ENCODE results near the gene NAALADL2.
"Not testable (repeated sequence)": the region's sequence is repeated elsewhere in the genome, so short reads cannot be mapped to it uniquely, and the experiment has no call there.

The NAALADL2 gene

DNA sequence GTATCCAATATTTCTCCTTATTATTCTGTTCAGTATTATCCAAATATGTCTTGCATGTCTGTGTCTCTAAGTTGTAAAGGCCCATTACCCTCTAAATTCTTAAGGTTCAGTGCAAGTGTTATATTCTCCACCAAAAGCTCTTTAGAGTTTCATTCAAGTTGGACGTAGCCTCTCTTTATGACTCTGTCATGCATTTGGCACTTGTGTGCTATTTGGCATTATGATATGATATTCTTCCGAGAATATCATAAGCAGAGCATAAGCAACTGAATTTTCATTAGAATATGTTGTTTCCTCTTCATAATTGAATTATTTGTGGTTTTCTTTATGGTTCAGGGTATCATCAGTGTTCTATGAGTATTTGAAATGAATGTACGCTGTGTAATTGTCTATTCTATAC is 594.2 kb downstream of the NAALADL2 start:
- DNase-seq: no peak

DNA sequence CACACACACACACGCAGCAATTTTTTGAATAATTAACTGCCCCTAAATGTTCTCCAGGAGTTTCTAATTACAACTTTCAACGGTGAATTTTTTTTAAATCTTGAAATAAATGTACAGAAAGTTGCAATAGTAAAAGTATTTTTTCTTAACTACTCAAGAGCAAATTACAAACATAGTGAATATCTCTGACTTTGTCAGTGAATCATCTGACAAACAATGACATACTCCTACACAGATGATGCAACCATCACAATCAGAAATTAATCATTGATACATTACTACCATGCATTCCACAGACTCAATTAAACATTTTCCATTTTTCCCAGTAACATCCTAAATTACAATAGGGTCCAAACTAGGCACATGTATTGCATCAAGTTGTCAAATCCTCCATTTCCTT is 597.3 kb downstream of the NAALADL2 start:
- DNase-seq: no peak

DNA sequence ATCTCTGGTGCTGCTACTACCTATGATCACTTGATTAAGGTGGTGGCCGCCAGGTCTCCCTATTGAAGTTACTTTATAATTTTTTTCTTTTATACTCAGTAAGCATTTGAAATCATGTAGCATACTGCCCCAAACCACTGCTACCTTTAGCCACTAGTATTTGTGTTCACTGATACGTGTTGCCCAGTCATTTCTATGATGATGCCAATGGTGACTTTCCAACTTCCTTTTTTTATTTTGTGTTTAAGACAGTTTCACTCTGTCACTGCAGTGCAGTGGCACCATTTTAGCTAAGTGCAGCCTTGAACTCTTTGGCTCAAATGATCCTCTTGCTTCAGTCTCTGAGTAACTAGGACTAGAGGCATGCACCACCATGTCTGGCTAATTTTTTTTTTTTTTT is 598.2 kb downstream of the NAALADL2 start:
- DNase-seq: no peak

DNA sequence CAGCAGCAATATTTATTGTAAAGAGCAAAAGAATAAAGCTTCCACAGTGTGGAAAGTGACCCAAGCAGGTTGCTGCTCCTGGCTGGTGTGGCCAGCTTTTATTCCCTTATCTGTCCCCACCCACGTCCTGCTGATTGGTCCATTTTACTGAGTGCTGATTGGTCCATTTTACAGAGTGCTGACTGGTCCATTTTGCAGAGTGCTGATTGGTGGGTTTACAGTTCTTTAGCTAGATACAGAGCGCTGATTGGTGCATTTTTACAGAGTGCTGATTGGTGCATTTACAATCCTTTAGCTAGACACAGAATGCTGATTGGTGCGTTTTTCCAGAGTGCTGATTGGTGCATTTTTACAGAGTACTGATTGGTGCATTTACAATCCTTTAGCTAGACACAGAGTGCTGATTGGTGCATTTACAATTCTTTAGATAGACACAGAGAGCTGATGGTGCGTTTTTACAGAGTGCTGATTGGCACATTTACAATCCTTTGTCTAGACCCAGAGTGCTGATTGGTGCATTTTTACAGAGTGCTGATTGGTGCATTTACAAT is 601.8 kb downstream of the NAALADL2 start:
- not testable (repeated sequence) for DNase-seq

DNA sequence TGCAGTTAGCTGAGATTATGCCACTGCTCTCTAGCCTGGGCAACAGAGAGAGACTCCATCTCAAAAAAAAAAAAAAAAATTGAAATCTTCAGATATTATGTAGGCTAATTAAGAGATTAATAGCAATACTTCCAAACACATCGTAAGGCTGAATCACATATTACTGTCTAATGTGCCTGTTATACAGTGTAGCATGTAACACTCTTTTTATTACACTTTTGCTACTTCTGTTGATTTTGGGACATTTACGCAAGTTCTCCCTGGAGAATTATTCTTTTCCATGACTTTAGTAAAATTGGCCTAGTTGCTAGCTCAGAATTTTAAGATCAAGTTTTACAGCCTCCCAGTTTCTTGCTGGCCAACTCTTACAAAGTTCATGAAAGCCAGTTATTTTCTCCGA is 605.2 kb downstream of the NAALADL2 start:
- no peak for DNase-seq

DNA sequence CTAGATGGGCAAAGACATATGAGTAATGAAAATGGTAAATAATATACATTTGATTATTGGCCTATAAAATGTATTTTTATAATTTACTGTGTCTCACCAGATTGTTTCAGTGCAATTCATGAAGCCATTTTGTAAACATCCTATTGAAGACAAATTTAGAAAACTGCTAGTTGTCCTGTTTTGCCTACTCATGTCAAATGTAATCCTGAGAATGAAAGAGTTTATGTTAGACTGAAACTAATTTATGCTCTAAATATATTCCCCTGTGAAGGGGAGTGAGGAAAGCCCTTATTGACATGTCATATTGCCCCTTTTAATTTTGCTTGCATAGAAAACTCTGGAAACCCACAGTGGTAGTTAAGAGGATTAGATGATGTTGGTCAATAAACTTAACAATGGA is 610.0 kb downstream of the NAALADL2 start:
- DNase-seq: no peak

DNA sequence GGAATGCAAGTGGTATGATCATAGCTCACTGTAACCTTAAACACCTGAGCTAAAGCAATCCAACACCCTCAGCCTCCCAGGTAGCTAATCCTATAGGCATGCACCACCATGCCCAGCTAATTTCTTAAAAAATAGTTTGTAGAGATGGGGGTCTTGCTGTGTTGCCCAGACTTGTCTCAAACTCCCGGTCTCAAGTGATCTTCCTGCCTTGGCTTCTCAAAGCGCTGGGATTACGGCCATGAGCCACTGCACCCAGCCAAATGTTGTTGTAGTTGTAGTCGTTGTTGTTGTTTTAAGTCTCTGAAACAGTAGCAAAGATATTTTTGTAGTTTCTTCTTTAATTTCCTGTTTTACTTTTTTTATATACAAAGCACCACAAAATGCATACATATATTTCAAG is 616.6 kb downstream of the NAALADL2 start:
- DNase-seq: no peak

DNA sequence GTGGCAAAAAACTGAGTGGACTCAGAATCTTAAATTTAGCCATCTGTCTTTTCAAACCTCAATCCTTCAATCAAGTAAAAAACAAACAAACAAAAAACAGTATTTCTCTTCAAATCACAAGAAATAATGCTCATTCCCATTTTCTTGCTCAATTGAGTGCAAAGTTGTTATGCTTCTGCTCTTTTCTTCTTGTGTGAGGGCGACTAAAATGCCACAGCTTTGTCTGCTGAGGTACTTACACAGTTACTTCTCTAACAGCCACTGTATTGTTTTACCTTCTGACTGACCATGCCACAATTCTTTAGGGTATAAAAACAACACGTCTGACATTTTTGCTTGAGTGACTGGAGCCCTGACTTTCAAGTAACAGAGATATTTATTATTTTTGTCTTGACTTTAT is 617.4 kb downstream of the NAALADL2 start:
- no peak for DNase-seq

DNA sequence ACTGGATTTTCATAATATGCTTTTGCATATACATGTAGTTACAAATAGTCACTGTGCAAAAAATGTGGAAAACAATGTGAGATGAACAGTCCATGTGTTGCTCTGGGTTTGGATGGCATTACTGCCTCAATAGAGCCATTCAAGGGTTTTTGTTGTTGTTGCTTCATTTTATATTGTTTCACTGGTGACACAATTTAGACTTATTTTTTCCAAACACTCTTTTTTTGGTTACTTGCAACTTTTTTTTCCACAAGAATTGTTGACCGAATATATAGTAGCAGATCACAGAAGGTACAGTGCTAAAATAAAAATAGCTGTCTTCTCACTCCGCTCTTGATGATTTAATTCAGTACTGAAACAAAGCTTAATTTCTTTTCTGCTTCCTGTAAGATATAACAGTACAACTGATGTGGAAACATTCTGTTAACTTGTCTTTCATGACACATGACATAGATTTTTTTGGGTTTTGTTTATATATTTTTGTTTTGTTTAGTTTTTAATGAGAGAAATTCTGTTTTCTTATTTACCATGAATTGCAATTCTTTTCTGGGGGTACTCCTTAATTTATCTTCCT is 618.6 kb downstream of the NAALADL2 start:
- DNase-seq: no peak

DNA sequence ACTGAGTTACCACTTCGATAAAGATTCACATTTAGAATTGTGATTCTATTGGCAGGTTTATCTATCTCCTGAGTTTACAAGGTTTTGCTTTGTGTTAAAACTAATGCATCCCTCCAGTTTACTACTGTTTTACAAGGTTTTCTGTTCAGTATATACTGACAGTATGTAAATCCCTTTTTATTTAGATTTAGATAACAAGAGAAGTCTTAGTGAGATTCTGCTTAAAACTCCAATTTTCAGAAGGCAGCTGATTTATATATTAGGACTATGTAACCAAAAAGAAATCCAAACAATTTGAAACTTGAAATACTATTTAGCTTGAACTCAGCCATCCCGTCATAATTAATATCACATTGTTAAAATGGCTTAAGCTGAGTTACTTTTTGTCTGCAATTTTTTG is 619.2 kb downstream of the NAALADL2 start:
- no peak for DNase-seq

DNA sequence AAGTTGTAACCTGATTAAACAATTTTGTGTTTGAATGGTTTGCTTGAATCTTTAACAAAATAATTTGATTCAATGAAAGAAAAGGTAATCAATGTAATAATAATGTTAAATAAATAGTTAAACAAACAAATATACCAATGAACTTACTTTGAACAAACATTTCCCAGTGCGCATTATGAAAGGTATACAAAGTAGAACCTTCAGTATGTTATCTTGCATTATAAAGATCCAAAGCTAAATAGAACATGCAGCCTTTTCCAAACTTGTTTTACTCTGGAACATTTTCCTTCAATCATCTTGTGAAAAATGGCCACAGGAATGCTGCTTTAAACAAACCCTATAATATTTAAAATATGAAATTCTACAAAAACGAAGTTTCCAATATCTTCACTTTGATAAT is 620.0 kb downstream of the NAALADL2 start:
- DNase-seq: no peak

DNA sequence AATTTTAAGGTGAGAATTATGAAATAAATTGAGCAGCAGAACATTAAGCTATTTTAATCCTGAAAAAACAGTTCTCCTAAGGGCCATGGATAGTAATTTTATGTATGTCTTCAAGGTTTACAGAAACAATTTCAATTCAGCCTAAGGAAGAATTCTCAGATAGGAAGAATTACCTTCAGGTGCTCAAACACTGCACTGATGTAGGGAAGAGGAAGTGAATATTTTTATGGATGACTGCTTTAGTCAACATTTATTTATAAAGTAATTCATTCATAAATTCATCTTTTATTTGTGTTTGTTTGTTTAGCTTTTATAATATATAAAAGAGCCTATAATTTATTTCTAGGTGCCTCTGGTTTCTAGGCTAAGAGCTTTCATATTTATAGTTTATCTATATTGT is 620.7 kb downstream of the NAALADL2 start:
- DNase-seq: no peak

DNA sequence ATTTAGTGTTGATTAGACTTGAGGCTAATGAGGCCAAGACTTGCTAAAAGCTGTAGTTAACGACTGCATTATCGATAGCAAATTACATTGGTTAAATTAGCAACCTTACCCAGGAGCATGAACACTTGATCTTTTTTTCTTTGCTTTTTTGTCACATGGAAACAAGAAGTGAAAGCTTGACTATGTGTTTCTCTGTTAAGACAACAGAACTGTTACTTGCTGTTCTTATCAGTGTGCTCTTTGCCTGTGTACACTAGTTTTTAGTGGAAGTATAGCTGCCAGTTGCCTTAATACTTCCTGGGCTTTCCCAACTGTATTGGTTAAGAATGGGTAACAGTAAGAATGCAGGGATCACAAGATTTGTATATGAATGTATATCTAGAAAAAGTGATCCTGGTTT is 625.5 kb downstream of the NAALADL2 start:
- no peak for DNase-seq

DNA sequence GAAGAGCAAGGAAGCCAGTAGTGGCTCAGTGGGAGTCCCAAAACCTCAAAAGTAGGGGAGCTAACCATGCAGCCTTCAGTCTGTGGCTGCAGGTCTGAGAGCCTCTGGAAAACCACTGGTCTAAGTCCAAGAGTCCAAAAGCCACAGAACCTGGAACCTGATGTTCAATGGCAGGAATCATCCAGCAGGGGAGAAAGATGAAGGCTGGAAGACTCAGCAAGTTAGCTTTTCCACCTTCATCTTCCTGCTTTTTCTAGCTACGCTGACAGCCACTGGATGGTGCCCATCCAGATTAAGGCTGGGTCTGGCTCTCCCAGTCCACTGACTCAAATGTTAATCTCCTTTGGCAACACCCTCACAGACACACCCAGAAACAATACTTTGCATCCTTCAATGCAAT is 626.3 kb downstream of the NAALADL2 start:
- no peak for DNase-seq

DNA sequence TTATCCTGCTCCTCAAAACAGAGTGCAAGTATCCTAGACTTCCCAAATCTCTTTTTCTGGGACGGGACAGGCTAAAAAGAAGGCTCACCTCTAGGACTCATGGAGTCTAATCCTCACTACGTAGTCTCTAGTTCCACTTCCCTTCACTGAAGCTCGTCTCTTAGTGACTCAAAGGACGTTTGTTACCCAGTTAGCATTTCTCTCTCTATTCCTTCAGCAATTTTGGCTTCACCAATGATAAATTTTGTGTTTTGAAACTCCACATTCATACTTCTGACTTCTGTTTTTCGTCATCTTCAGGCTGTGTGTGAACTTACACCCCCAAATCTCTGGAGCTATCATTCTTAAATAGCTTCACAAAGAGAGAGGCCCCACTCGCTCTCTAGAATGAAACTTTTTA is 627.1 kb downstream of the NAALADL2 start:
- no peak for DNase-seq

DNA sequence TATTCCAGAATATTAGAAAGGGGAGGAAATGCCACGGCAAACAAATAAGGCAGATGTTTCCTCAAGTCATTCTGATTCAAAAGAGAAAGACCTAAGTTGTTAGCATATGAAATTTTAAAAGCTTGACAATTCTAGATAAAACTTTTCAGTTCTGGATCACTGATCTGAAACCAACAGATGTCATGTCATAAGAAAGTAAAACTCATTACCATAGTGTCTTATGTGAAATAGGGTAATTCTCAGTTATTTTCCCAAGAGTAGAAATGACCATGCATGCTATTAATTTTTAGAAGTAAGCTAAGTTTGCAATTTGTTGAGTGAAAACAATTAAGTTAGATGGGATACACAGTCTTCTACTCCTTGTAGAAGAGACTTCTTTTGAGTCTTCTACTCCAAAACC is 630.3 kb downstream of the NAALADL2 start:
- no peak for DNase-seq

DNA sequence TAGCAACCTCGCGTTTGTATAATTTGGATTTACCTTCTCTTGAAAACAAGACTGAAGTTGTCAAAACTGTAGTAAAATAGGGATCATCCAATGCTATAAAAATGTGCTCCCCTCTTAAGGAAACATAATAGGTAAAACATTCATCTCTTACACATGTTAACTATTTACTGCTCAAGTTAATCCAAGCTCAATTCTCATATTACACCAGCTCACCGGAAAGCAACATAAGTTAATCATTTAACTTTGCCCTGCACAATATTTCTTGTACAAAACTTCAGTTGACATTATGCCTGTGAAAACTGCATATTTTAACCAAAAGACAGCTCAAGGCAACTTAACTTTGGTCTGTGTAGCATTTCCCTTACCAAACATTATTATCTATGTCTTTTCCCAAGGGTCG is 634.2 kb downstream of the NAALADL2 start:
- DNase-seq: no peak

DNA sequence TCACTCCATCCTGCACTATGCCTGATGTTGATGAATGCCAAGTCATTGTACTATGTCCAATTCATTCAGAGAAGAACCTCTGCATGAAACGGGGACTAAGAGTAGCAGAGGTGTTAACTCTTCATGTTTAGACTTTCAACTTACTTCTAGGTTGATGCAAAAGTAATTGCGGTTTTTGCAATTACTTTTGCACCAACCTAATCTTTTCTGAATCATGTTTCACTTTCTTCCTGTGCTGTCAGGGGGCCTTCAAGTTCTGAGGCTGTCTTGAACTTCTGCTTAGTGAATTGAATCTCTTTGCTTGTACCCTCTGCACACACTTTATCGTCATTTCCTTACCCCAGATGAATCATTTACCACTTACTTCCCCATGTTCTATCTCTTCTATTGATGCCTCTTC is 636.2 kb downstream of the NAALADL2 start:
- no peak for DNase-seq

DNA sequence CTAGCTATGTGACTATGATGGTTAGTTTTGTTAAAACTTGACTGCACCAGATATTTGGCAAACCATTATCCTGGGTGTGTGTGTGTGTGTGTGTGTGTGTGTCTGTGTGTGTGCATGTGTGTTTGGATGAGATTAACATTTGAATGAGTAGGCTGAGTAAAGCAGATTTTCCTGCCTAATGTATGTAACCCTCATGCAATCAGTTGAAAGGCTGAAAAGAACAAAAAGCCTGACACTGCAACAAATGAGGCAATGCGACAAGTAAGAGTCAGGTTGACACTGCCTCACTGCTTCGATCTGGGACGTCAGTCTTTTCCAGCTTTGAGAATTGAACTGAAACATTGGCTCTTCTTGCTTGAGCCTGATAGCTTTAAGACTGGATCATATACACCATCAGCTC is 643.0 kb downstream of the NAALADL2 start:
- no peak for DNase-seq

DNA sequence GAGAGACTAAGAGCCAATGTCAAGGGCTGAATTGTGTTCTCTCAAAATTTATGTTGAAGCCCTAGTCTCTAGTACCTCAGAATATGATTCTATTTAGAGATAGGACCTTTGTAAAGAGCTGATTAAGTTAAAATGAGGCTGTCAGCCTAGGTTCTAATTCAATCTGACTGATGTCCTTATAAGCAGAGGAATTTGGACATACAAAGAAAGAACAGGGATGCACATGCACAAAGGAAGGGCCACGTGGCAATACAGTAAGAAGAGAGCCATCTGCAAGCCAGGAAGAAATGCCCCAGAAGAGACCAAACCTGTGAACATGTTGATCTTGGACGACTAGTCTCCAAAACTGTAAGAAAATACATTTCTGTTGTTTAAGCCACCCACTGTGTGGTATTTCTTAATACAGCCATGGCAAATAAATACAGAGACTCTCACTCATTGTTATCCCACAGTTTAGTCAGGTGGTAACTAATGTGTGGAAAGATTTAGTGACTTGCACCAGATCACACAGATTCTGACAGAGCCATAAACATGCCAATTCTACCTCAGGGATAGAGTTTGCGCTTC is 652.2 kb downstream of the NAALADL2 start:
- DNase-seq: no peak

DNA sequence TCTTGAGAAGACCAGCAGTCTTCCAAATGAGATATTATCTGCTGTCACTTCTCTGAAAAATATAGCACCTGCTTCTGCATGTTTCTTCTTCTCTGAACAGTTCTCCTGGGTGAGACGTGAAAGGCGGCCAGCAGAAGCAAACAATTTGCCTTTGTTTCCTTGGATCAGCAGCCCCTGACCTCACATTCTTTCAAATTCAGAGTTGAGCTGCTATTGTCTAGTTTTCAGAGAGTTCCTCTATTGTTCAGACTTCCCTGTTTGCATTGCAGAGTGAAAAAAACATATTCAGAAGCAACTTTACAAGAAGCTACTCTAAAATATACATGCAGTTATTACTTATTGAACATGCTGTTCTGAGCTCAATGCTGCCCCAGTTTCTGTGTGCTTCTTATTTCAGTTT is 653.6 kb downstream of the NAALADL2 start:
- DNase-seq: no peak

DNA sequence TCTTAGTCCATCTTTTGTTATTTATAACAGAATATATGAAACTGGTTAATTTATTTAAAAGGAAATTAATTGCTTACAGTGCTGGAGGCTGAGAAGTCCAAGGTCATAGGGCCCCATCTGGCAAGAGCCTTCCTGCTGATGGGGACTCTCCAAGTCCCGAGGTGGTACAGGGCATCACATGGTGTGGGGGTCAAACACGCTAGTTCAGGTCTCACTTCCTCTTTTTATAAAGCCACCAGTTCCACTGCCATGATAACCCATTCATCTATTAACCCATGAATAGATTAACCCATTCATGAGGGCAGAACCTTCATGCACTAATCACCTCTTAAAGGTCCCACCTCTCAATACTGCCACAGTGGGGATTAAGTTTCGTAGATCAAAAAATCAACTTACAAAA is 659.3 kb downstream of the NAALADL2 start:
- DNase-seq: no peak

DNA sequence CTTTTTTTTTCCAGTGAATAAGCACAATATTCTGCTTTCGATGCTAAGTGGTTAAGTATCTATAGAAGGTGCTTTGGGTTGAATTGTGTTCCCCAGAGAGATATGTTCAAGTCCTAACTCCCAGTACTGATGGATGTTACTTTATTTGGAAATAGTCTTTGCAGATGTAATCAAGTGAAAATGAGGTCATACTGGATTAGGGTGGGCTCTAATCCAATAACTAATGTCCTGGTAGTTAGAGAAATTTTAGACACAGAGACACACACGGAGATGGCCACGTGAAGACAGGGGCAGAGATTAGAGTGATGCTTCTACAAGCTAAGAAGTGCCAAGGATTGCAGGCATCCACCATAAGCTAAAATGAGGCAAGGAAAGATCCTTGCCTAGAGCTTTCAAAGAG is 662.3 kb downstream of the NAALADL2 start:
- DNase-seq: no peak

DNA sequence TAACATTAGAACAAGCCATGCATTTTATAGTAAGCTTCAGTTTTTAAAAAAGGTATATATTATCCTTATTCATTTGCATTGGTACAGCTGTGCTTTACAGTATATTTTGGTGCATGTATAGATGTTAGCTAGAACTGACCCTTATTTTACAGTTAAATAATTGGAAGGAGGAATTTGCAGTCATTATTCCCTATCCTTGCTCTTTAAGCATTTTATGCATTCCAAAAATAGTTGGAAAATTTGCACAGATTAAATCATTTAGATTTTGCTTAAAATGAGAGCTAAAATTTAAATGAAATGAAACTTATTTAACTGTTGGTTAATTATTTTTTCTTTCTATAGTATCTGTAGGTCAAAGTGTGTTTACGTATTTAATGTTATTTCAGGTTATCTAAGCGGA is 667.1 kb downstream of the NAALADL2 start:
- no peak for DNase-seq

DNA sequence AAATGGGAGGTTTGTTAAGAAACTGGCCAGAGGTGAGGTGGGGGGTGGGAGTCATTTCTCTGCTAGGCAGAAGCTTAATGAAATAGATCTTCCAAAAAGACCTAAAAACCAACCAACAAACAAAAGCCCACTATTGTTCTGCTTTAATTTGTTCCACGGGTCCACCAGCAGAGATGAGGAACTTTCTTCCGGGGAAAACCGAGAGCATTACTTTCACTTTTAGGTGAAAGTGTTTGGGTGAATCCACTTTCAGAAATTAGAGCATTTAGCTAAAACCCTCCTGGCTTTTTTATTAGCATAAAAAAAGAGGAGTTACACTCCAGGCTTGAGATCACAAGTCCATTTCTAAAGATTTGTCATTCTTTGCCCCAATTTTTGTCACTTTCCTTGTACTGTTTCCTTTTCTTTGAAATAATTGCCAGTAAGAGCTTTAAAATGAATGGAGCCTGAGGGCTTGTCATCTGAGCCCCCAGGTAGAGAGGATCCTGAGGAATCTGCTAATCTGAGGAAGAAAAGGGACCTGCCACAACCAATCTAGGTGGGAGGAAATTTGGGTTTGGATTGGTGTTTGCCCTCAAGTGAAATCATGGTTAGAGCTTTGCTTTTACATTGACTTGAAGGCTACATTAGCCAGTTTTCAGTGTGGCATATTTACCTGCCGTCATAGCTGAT is 667.6 kb downstream of the NAALADL2 start:
- no peak for DNase-seq
